Tibial artery (tissue), 4 donors: Measurements from ENCODE around the gene CTSZ.
"Not testable (repeated sequence)": the region's sequence is repeated elsewhere in the genome, so short reads cannot be mapped to it uniquely, and the experiment has no call there.

Experiments used
- DNase-seq, 2 donors: peaks; one replicate each; pipeline ENCODE4 v3.0.0-alpha.2; 2019
- H3K27ac ChIP-seq, 2 donors: fragments of 200-600 bp; sonication (generic) in 1 of 2; 1 replicate in 1 of 2; 2 replicates in 1 of 2; pipeline ENCODE4 v1.5.1; 2018 to 2019; ENCODE audit warnings: mild to moderate bottlenecking in 1 of 2
- H3K27me3 ChIP-seq, 2 donors: fragments of 200-600 bp; sonication (generic) in 1 of 2; one replicate each; pipeline versions ENCODE4 v1.5.1 to v1.6.0; 2016 to 2019
- H3K36me3 ChIP-seq, 3 donors: fragments of 200-600 bp; sonication (generic) in 2 of 3; one replicate each; pipeline ENCODE4 v1.5.1; 2016 to 2019; ENCODE audit warnings: mild to moderate bottlenecking in 2 of 3
- H3K4me1 ChIP-seq, 4 donors: fragments of 200-600 bp; sonication (generic) in 2 of 4; 1 replicate in 3 of 4; 2 replicates in 1 of 4; pipeline ENCODE4 v1.5.1; 2016 to 2019
- H3K4me3 ChIP-seq, 2 donors: fragments of 200-600 bp; sonication (generic) in 1 of 2; 1 replicate in 1 of 2; 2 replicates in 1 of 2; pipeline ENCODE4 v1.5.1; 2018 to 2019; ENCODE audit warnings: mild to moderate bottlenecking in 2 of 2
- H3K9me3 ChIP-seq, 3 donors: fragments of 200-600 bp; sonication (generic) in 1 of 3; one replicate each; pipeline ENCODE4 v1.5.1; 2016 to 2019
- intact Hi-C: fragments of 100-400 bp; cut with DNase I; formaldehyde crosslinking; loops from one replicate; pipeline ENCODE4 v1.15.0; 2023; ENCODE audit warnings: low total_unique reads
- TF ChIP-seq, protein P1 (sequence below), 2 experiments: fragments of 200-600 bp in 1 of 2; fragments of 450-650 bp in 1 of 2; IDR thresholded peaks; one replicate each; pipeline ENCODE4 v1.5.1; 2017 to 2019; ENCODE audit warnings: antibody characterized with exemption in 2 of 2, mild to moderate bottlenecking in 1 of 2, moderate library complexity in 1 of 2

Gene CTSZ

DNA sequence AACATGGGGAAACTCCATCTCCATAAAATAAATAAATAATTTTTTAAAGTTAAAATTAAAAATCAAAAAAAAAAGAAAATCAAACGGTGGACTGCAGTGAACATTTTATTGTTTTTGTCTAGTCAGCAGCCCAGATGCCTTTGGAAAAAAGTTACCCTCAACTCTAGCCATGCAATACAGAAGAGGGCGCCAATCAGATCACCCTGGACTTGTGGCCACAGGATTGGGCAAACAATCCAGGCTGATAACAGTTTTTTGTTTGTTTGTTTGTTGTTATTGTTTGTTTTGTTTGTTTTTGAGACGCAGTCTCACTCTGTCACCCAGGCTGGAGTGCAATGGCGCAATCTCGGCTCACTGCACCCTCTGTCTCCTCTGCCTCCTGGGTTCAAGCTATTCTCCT is 56.5 kb downstream of the CTSZ start:
- Histone ChIP-seq H3K27ac (no peak overlapping the region), H3K4me1 (no peaks in the 10 kb centered on the region), H3K9me3 (no peaks in the 10 kb centered on the region), H3K4me3 (no peak overlapping the region), H3K36me3 (no peaks in the 10 kb centered on the region), H3K27me3 (peaks cover 0 to 3% of the 10 kb centered on the region in 2 donors)
- TF ChIP-seq, protein P1, sequence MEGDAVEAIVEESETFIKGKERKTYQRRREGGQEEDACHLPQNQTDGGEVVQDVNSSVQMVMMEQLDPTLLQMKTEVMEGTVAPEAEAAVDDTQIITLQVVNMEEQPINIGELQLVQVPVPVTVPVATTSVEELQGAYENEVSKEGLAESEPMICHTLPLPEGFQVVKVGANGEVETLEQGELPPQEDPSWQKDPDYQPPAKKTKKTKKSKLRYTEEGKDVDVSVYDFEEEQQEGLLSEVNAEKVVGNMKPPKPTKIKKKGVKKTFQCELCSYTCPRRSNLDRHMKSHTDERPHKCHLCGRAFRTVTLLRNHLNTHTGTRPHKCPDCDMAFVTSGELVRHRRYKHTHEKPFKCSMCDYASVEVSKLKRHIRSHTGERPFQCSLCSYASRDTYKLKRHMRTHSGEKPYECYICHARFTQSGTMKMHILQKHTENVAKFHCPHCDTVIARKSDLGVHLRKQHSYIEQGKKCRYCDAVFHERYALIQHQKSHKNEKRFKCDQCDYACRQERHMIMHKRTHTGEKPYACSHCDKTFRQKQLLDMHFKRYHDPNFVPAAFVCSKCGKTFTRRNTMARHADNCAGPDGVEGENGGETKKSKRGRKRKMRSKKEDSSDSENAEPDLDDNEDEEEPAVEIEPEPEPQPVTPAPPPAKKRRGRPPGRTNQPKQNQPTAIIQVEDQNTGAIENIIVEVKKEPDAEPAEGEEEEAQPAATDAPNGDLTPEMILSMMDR (IDR thresholded peaks at IDR 0.05) = no peak
- intact Hi-C loops = no loop called here
- no peak for DNase-seq

DNA sequence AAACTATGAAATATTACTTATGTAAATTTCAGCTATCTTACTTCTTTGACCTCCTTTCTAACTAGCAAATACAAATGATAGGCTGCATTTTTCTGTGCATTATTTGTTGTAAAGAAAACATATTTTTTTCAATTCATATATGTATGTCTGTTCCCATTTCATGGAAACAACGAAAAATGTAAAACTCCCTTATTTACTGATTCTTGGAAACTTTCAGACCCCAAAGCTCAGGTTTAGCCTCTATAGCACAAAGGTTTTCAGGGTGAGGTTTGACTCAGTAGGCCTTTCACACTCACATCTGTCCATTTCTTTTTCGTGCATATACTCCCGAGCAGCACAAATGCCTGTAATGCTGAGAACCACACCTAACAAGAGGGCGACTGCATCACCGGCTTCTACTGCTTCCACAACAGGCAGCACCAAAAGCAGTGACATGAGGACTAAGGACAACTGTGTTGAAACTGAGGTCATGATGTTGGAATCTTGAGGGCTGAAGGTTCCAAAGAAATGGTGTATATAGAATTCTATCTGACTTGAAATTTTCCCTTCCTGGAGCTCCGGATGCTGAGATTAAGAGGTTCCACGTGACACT is 59.2 kb downstream of the CTSZ start:
- H3K4me1 ChIP-seq, DNase-seq, H3K4me3 ChIP-seq, H3K36me3 ChIP-seq, intact Hi-C loops, H3K27ac ChIP-seq, H3K9me3 ChIP-seq, H3K27me3 ChIP-seq: not testable (repeated sequence)

DNA sequence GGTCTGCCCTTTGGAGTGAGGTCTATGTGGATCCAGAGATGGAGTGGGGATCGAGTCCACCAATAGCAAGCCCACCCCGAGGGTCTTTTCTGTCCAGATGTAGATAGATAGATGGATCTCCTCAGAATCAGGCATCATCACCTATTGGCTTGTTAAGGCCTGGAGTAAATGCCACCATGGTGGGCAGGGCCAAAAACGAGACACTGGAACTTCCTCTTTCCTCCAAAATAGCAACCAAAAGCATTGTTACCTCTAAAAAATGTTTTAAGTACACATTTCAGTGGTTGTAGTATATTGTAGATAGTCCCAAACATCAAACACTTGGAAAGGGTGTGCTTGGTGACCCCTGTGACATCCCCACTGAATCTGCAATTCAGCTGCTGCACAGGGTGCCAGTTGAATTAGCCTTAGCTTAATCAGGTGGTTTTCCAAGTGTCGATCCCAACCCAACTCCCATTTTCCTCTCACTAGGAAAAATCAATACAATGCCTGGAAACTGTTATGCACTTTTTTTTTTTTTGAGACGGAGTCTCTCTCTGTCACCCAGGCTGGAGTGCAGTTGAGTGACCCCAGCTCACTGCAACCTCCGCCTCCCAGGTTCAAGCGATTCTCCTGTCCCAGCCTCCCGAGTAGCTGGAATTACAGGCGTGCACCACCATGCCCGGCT is 61.0 kb downstream of the CTSZ start:
- TF ChIP-seq, protein P1 (IDR thresholded peaks at IDR 0.05) = no peak
- DNase-seq = no peak
- H3K27me3 ChIP-seq = peaks cover 0 to 3% of the 10 kb centered on the region in 2 donors
- H3K4me1 ChIP-seq = no peaks in the 10 kb centered on the region
- intact Hi-C loops = no loop called here
- no peak overlapping the region for H3K27ac ChIP-seq
- no peak overlapping the region for H3K4me3 ChIP-seq
- no peaks in the 10 kb centered on the region for H3K9me3 ChIP-seq
- H3K36me3 ChIP-seq = no peaks in the 10 kb centered on the region
